ENCODE results near the gene ITGA1.

DNA sequence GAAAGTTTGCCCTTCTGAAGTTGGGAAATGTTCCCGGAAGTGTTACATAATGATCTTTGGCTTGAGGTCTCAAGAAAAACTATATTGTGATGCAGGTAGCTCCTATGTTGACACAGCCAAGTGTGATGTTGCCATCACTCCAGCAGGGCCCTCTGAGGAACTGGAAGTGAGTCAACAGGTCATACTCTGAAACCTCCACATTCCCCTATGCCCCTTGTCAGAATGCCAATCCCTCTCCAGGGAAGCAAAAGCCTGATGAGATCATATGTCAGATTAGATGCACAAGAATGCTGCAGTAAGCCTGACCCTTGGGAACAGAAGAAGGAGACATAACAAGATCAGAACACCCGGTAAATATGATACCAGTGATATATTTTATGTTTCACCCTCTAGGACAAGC lies 134.7 kb downstream of the ITGA1 start:
- TF ChIP-seq ZNF621 (tag by site-specific recombination; IDR thresholded peaks at IDR 0.05): no peak
- TF ChIP-seq ZNF76 (tag by site-specific recombination; IDR thresholded peaks at IDR 0.05; ENCODE audit: borderline replicate concordance, low read depth): no peak
- TF ChIP-seq, protein P1, sequence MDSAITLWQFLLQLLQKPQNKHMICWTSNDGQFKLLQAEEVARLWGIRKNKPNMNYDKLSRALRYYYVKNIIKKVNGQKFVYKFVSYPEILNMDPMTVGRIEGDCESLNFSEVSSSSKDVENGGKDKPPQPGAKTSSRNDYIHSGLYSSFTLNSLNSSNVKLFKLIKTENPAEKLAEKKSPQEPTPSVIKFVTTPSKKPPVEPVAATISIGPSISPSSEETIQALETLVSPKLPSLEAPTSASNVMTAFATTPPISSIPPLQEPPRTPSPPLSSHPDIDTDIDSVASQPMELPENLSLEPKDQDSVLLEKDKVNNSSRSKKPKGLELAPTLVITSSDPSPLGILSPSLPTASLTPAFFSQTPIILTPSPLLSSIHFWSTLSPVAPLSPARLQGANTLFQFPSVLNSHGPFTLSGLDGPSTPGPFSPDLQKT (IDR thresholded peaks at IDR 0.05; ENCODE audit: borderline replicate concordance, low read depth, low read length): no peak
- TF ChIP-seq, protein P2, sequence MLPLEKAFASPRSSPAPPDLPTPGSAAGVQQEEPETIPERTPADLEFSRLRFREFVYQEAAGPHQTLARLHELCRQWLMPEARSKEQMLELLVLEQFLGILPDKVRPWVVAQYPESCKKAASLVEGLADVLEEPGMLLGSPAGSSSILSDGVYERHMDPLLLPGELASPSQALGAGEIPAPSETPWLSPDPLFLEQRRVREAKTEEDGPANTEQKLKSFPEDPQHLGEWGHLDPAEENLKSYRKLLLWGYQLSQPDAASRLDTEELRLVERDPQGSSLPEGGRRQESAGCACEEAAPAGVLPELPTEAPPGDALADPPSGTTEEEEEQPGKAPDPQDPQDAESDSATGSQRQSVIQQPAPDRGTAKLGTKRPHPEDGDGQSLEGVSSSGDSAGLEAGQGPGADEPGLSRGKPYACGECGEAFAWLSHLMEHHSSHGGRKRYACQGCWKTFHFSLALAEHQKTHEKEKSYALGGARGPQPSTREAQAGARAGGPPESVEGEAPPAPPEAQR (tag by site-specific recombination; IDR thresholded peaks at IDR 0.05): no peak
